ENCODE measurements around the gene S1PR4.

DNA sequence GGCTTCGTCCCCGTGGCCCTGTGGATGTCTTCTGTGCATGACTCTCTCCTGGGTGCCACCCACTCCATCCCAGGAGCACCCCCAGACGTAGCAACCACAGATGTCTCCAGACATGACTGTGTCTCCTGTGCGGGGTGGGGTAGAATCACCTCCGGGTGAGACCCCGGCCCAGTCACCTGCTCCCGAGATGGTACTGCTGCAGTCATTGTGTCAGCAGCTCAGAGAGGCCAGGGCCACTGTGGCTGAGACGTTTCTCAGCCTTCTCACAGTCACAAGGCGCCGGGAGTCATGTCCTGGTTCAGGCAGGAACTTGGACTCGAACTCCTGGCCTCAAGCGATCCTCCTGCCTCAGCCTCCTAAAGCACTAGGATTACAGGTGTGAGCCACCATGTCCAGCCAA lies 23.8 kb downstream of the S1PR4 start:
- TF ChIP-seq, protein P1, sequence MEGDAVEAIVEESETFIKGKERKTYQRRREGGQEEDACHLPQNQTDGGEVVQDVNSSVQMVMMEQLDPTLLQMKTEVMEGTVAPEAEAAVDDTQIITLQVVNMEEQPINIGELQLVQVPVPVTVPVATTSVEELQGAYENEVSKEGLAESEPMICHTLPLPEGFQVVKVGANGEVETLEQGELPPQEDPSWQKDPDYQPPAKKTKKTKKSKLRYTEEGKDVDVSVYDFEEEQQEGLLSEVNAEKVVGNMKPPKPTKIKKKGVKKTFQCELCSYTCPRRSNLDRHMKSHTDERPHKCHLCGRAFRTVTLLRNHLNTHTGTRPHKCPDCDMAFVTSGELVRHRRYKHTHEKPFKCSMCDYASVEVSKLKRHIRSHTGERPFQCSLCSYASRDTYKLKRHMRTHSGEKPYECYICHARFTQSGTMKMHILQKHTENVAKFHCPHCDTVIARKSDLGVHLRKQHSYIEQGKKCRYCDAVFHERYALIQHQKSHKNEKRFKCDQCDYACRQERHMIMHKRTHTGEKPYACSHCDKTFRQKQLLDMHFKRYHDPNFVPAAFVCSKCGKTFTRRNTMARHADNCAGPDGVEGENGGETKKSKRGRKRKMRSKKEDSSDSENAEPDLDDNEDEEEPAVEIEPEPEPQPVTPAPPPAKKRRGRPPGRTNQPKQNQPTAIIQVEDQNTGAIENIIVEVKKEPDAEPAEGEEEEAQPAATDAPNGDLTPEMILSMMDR (IDR thresholded peaks at IDR 0.05; ENCODE audit: insufficient read depth, low read length, poor library complexity, severe bottlenecking), result no peak
- TF ChIP-seq EZH2phosphoT487 (conservative IDR thresholded peaks at IDR 0.05; ENCODE audit: low read length), result no peak

Measured in SU-DHL-6 (cell line).